Measurements from ENCODE around the gene INSR.

INSR gene

DNA sequence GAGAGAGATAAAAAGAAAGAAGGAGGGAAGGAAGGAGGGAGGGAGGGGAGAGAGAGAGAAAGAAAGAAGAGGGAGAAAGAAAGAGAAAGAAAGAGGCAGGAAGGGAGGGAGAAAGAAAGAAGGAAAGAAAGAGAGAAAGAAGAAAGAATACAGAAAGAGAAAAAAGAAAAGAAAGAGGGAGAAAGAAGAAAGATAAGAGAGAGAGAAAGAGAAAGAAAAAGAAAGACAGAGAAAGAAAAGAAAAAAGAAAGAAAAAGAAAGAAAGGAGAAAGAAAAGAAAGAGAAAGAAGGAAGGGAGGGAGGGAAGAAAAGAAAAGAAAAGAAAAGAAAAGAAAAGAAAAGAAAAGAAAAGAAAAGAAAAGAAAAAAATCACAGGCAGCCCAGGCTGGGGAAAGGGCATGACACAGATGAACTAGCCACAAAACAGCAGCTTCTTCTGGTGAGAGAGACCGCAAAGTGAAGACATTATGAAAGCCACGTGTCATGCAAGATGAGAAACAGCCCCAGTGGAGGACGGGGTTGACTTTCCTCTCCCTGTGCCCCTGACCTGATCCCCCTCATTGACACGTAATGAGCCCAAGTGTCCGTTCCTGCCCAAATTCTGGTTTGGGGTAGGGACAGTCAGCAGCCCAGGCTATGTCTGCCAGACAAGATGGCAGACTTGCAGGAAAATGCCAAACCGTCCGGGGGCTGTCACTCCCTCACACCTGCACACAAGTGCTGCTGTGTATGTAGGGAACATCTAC, 102.1 kb downstream of the INSR start:
- Histone ChIP-seq H3K27ac (replicated peaks) (no peak overlapping the region), H3K27me3 (ENCODE audit: insufficient read depth, poor library complexity, severe bottlenecking) (no peaks in the 10 kb centered on the region), H3K4me3 (replicated peaks; ENCODE audit: insufficient read depth, low read length) (no peak overlapping the region)
- DNase-seq (ENCODE audit: low read depth in 1 of 2, low spot score in 1 of 2): peak; percentile 58 to 81
- TF ChIP-seq SPI1 (IDR thresholded peaks at IDR 0.05; ENCODE audit: borderline replicate concordance, low read depth): no peak
- TF ChIP-seq, protein P1, sequence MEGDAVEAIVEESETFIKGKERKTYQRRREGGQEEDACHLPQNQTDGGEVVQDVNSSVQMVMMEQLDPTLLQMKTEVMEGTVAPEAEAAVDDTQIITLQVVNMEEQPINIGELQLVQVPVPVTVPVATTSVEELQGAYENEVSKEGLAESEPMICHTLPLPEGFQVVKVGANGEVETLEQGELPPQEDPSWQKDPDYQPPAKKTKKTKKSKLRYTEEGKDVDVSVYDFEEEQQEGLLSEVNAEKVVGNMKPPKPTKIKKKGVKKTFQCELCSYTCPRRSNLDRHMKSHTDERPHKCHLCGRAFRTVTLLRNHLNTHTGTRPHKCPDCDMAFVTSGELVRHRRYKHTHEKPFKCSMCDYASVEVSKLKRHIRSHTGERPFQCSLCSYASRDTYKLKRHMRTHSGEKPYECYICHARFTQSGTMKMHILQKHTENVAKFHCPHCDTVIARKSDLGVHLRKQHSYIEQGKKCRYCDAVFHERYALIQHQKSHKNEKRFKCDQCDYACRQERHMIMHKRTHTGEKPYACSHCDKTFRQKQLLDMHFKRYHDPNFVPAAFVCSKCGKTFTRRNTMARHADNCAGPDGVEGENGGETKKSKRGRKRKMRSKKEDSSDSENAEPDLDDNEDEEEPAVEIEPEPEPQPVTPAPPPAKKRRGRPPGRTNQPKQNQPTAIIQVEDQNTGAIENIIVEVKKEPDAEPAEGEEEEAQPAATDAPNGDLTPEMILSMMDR (IDR thresholded peaks at IDR 0.05; ENCODE audit: insufficient read depth, low read length): no peak
- 0 out of 2 replicates have a peak, but pooled peaks have one; percentile 35 for TF ChIP-seq POLR2AphosphoS5 (IDR thresholded peaks at IDR 0.05; ENCODE audit: low read depth)

DNA sequence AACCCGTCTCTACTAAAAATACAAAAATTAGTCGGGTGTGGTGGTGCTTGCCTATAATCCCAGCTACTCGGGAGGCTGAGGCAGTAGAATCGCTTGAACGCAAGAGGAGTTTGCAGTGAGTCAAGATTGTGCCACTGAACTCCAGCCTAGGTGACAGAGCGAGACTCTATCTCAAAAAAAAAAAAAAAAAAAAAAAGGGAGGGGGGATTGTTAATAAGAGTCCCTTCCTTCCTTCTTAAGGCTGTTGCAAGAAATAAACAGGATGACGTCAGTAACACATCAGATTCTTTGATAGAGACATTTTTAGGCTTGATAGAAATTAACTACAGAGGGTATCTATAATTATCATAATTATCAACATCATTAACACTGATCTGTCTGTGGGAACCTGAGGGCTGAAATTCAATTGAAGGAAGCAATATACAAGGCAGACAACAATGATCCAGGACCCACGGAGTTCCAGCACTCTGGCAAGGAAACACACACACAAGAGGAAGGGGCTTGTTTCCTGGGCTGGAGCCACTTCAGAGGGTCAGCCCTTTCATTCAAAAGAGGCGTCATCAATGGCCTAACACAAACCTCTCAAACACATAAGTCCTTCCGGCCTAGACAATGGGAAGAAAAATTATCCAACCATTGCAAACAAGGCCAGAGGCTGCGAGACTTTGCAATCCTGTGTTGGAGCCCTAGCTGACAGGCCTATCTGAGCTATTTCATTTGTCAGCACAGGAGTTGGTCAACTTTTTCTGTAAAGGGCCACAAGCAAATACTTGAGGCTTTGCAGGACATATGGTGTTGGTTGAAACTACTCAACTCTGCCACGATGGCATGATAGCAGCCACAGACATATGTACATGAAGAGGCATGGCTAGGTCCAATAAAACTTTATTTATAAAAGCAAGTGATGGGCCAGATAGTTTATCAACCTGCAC, 105.2 kb downstream of the INSR start:
- H3K4me3 ChIP-seq (replicated peaks; ENCODE audit: insufficient read depth, low read length): no peak overlapping the region
- TF ChIP-seq SPI1 (IDR thresholded peaks at IDR 0.05; ENCODE audit: borderline replicate concordance, low read depth): no peak
- no peak for TF ChIP-seq GABPA (IDR thresholded peaks at IDR 0.05; ENCODE audit: low read depth)
- TF ChIP-seq, protein P1 (IDR thresholded peaks at IDR 0.05; ENCODE audit: insufficient read depth, low read length): no peak
- TF ChIP-seq, protein P2, sequence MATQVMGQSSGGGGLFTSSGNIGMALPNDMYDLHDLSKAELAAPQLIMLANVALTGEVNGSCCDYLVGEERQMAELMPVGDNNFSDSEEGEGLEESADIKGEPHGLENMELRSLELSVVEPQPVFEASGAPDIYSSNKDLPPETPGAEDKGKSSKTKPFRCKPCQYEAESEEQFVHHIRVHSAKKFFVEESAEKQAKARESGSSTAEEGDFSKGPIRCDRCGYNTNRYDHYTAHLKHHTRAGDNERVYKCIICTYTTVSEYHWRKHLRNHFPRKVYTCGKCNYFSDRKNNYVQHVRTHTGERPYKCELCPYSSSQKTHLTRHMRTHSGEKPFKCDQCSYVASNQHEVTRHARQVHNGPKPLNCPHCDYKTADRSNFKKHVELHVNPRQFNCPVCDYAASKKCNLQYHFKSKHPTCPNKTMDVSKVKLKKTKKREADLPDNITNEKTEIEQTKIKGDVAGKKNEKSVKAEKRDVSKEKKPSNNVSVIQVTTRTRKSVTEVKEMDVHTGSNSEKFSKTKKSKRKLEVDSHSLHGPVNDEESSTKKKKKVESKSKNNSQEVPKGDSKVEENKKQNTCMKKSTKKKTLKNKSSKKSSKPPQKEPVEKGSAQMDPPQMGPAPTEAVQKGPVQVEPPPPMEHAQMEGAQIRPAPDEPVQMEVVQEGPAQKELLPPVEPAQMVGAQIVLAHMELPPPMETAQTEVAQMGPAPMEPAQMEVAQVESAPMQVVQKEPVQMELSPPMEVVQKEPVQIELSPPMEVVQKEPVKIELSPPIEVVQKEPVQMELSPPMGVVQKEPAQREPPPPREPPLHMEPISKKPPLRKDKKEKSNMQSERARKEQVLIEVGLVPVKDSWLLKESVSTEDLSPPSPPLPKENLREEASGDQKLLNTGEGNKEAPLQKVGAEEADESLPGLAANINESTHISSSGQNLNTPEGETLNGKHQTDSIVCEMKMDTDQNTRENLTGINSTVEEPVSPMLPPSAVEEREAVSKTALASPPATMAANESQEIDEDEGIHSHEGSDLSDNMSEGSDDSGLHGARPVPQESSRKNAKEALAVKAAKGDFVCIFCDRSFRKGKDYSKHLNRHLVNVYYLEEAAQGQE (IDR thresholded peaks at IDR 0.05; ENCODE audit: insufficient replicate concordance, low read depth): no peak
- TF ChIP-seq POLR2AphosphoS5 (IDR thresholded peaks at IDR 0.05; ENCODE audit: low read depth): no peak
- DNase-seq (ENCODE audit: low read depth in 1 of 2, low spot score in 1 of 2): peak in 1 of 2 experiments; percentile 35
- no peaks in the 10 kb centered on the region for H3K27me3 ChIP-seq (ENCODE audit: insufficient read depth, poor library complexity, severe bottlenecking)
- no peak overlapping the region for H3K27ac ChIP-seq (replicated peaks)

DNA sequence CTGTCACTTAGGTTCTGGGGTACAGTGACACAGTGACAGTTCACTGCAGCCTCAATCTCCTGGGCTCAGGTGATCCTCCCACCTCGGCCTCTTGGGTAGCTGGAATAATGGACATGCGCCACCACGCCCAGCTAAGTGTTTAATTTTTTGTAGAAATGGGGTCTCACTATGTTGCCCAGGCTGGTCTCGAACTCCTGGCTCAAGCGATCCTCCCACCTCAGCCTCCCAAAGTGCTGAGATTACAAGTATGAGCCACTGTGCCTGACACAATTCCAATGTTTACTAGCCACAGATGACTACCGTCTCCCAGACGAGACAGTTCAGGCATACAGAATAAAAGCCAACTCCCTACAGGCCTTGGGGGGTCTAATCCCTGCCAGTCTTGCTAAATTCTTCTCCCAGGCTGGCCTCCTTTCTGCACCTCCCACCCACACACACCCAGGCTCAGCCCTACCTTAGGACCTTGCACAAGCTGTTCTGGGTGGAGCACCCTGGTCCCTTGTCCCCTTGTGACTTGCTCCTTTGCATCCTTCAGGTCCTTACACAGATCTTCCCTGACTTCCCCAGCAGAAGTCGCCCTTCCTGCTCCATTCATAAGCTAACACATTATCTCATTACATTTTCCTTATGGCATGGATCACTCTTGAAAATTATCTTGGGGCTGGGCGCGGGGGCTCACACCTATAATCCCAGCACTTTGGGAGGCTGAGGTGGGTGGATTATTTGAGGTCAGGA, 106.4 kb downstream of the INSR start:
- TF ChIP-seq GABPA (IDR thresholded peaks at IDR 0.05; ENCODE audit: low read depth) (no peak), SPI1 (IDR thresholded peaks at IDR 0.05; ENCODE audit: borderline replicate concordance, low read depth) (no peak), POLR2AphosphoS5 (IDR thresholded peaks at IDR 0.05; ENCODE audit: low read depth) (no peak)
- TF ChIP-seq, protein P2 (IDR thresholded peaks at IDR 0.05; ENCODE audit: insufficient replicate concordance, low read depth): no peak
- TF ChIP-seq, protein P1 (IDR thresholded peaks at IDR 0.05; ENCODE audit: insufficient read depth, low read length): no peak
- DNase-seq (ENCODE audit: low read depth in 1 of 2, low spot score in 1 of 2): no peak

More for the DNA sequence above, 106.4 kb downstream of the INSR start:
- H3K27ac ChIP-seq (replicated peaks): no peak overlapping the region
- no peaks in the 10 kb centered on the region for H3K27me3 ChIP-seq (ENCODE audit: insufficient read depth, poor library complexity, severe bottlenecking)
- H3K4me3 ChIP-seq (replicated peaks; ENCODE audit: insufficient read depth, low read length): no peak overlapping the region
